Natural killer cell treated with Interleukin-12 subunit alpha and Interleukin-12 subunit beta and Interleukin-15 and Interleukin-18, amount 100 ng/mL, for 72 hours (primary cell): ENCODE data around the gene CARNS1. TPM values are rescaled to one million over a fixed set of nuclear protein-coding genes. Genes with fewer than 3 reads are reported as not detected.
A peak's percentile ranks its signal among the peaks of the same experiment; 100 is the strongest.

Experiments
- ATAC-seq, 2 donors: fragments of 150-1000 bp; cut with Tn5 transposase in 1 of 2; sonication (Bioruptor Pico), chemical (Tn5 transposase) in 1 of 2; 2 replicates each; pipeline ENCODE4 v1.10.0; 2021
- DNase-seq: peaks from one replicate; pipeline ENCODE4 v3.0.0; 2022; ENCODE audit warnings: low spot score
- H3K27ac Mint-ChIP-seq, 2 donors: 1 replicate in 1 of 2; 2 replicates in 1 of 2; pipeline ENCODE4 v1.8.0; 2022; ENCODE audit warnings: mixed read lengths in 2 of 2, mild to moderate bottlenecking in 1 of 2, moderate library complexity in 1 of 2
- H3K27me3 Mint-ChIP-seq, 2 donors: 1 replicate in 1 of 2; 2 replicates in 1 of 2; pipeline ENCODE4 v1.8.0; 2022; ENCODE audit warnings: mixed read lengths in 2 of 2
- H3K36me3 Mint-ChIP-seq: one replicate; pipeline ENCODE4 v1.8.0; 2022; ENCODE audit warnings: mixed read lengths
- H3K4me1 Mint-ChIP-seq, 2 donors: 1 replicate in 1 of 2; 2 replicates in 1 of 2; pipeline ENCODE4 v1.8.0; 2022; ENCODE audit warnings: low read depth in 2 of 2, mixed read lengths in 2 of 2, mild to moderate bottlenecking in 1 of 2
- H3K4me3 Mint-ChIP-seq: one replicate; pipeline ENCODE4 v1.8.0; 2022; ENCODE audit warnings: mixed read lengths
- H3K9me3 Mint-ChIP-seq: 2 replicates; pipeline ENCODE4 v1.8.0; 2022; ENCODE audit warnings: mixed read lengths
- total RNA-seq, 2 donors: library from RNA; stranded (reverse); gene quantifications; one replicate each; pipeline ENCODE4 v1.2.3, GENCODE V29; 2022

The CARNS1 gene
- total RNA-seq, 2 donors from 2014 or later = 2.3 to 4.9 TPM

- no peak overlapping the region for H3K4me3 Mint-ChIP-seq
- no peaks in the 10 kb centered on the region for H3K36me3 Mint-ChIP-seq
- H3K27ac Mint-ChIP-seq = no peak overlapping the region
- DNase-seq = no peak
- peaks cover 0 to 6% of the 10 kb centered on the region in 2 donors for H3K27me3 Mint-ChIP-seq
- peaks cover 8% of the 10 kb centered on the region in 2 donors for H3K4me1 Mint-ChIP-seq
- H3K9me3 Mint-ChIP-seq = no peaks in the 10 kb centered on the region
- no peak for ATAC-seq
These were observed 35.5 kb downstream of the CARNS1 start for GRCh38 chr11:67450796-67451657.

GRCh38 chr11:67451658-67451976 is 36.1 kb downstream of the CARNS1 start:
- DNase-seq = no peak
- Mint-ChIP-seq H3K4me1 (peaks cover 5 to 6% of the 10 kb centered on the region in 2 donors), H3K27me3 (peaks cover 0 to 6% of the 10 kb centered on the region in 2 donors), H3K4me3 (no peak overlapping the region), H3K9me3 (no peaks in the 10 kb centered on the region), H3K27ac (no peak overlapping the region), H3K36me3 (no peaks in the 10 kb centered on the region)
- no peak for ATAC-seq

GRCh38 chr11:67452141-67452952 is 36.9 kb downstream of the CARNS1 start, which contains the start of gene GPR152:
Gene GPR152, minus strand, starts transcription at chr11:67452729. Its CDS starts 5 bp downstream, at chr11:67452724.
- peaks cover 0 to 6% of the 10 kb centered on the region in 2 donors for H3K27me3 Mint-ChIP-seq
- DNase-seq (no peak), ATAC-seq (no peak)
- H3K9me3 Mint-ChIP-seq = no peaks in the 10 kb centered on the region
- H3K36me3 Mint-ChIP-seq = no peaks in the 10 kb centered on the region
- H3K4me3 Mint-ChIP-seq = no peak within 1 kb of the TSS
- H3K27ac Mint-ChIP-seq = no peak within 1 kb of the TSS
- peaks cover 5 to 6% of the 10 kb centered on the region in 2 donors for H3K4me1 Mint-ChIP-seq

GRCh38 chr11:67453816-67454732 is 38.6 kb downstream of the CARNS1 start:
- peaks cover 0 to 6% of the 10 kb centered on the region in 2 donors for H3K27me3 Mint-ChIP-seq
- DNase-seq (no peak), ATAC-seq (no peak)
- peaks cover 4% of the 10 kb centered on the region in 2 donors for H3K4me1 Mint-ChIP-seq
- no peak overlapping the region for H3K4me3 Mint-ChIP-seq
- H3K9me3 Mint-ChIP-seq = no peaks in the 10 kb centered on the region
- H3K27ac Mint-ChIP-seq = no peak overlapping the region
- H3K36me3 Mint-ChIP-seq = no peaks in the 10 kb centered on the region

GRCh38 chr11:67455054-67455453 is 39.6 kb downstream of the CARNS1 start, which contains the start of gene CABP4:
Gene CABP4, plus strand, starts transcription at chr11:67455354. Its CDS starts 70 bp downstream, at chr11:67455424.
- Mint-ChIP-seq H3K4me3 (no peak within 1 kb of the TSS), H3K9me3 (no peaks in the 10 kb centered on the region), H3K27ac (no peak within 1 kb of the TSS), H3K36me3 (no peaks in the 10 kb centered on the region), H3K4me1 (no peaks in the 10 kb centered on the region), H3K27me3 (peaks cover 0 to 3% of the 10 kb centered on the region in 2 donors)
- DNase-seq (no peak), ATAC-seq (no peak)

- Mint-ChIP-seq H3K9me3 (no peaks in the 10 kb centered on the region), H3K4me1 (no peaks in the 10 kb centered on the region), H3K36me3 (no peaks in the 10 kb centered on the region), H3K27me3 (peaks cover 0 to 5% of the 10 kb centered on the region in 2 donors), H3K4me3 (no peak overlapping the region), H3K27ac (no peak overlapping the region)
- ATAC-seq = no peak
- no peak for DNase-seq
These were observed 40.7 kb downstream of the CARNS1 start for GRCh38 chr11:67456068-67456705.

- H3K36me3 Mint-ChIP-seq = no peaks in the 10 kb centered on the region
- no peak for ATAC-seq
- H3K27ac Mint-ChIP-seq = no peak overlapping the region
- no peaks in the 10 kb centered on the region for H3K4me1 Mint-ChIP-seq
- H3K27me3 Mint-ChIP-seq = peaks cover 0 to 2% of the 10 kb centered on the region in 2 donors
- no peak for DNase-seq
- no peak overlapping the region for H3K4me3 Mint-ChIP-seq
- no peaks in the 10 kb centered on the region for H3K9me3 Mint-ChIP-seq
These were observed 42.0 kb downstream of the CARNS1 start for GRCh38 chr11:67457453-67457852.

- no peak for ATAC-seq
- Mint-ChIP-seq H3K4me3 (no peak overlapping the region), H3K36me3 (no peaks in the 10 kb centered on the region), H3K27ac (no peak overlapping the region), H3K4me1 (no peaks in the 10 kb centered on the region), H3K9me3 (no peaks in the 10 kb centered on the region), H3K27me3 (peaks cover 0 to 2% of the 10 kb centered on the region in 2 donors)
- no peak for DNase-seq
These were observed 42.8 kb downstream of the CARNS1 start for GRCh38 chr11:67458266-67458665.

- no peak overlapping the region for H3K27ac Mint-ChIP-seq
- no peak for ATAC-seq
- peaks cover 0 to 2% of the 10 kb centered on the region in 2 donors for H3K27me3 Mint-ChIP-seq
- no peak for DNase-seq
- H3K36me3 Mint-ChIP-seq = no peaks in the 10 kb centered on the region
- H3K4me1 Mint-ChIP-seq = peaks cover 7 to 11% of the 10 kb centered on the region in 2 donors
- no peak overlapping the region for H3K4me3 Mint-ChIP-seq
- H3K9me3 Mint-ChIP-seq = no peaks in the 10 kb centered on the region
These were observed 47.7 kb downstream of the CARNS1 start for GRCh38 chr11:67463186-67463585.

- no peaks in the 10 kb centered on the region for H3K9me3 Mint-ChIP-seq
- peak overlapping the region; percentile 73 for H3K4me3 Mint-ChIP-seq
- no peaks in the 10 kb centered on the region for H3K36me3 Mint-ChIP-seq
- no peak for ATAC-seq
- H3K27me3 Mint-ChIP-seq = peaks cover 0 to 2% of the 10 kb centered on the region in 2 donors
- H3K27ac Mint-ChIP-seq = peak overlapping the region; percentile 79 to 83
- H3K4me1 Mint-ChIP-seq = peaks cover 12 to 14% of the 10 kb centered on the region in 2 donors
- no peak for DNase-seq
These were observed 48.4 kb downstream of the CARNS1 start for GRCh38 chr11:67463680-67464410.

- H3K9me3 Mint-ChIP-seq = no peaks in the 10 kb centered on the region
- H3K4me1 Mint-ChIP-seq = peaks cover 12 to 14% of the 10 kb centered on the region in 2 donors
- DNase-seq (peak; percentile 94), ATAC-seq (peak; percentile 86 to 91)
- H3K27me3 Mint-ChIP-seq = peaks cover 0 to 2% of the 10 kb centered on the region in 2 donors
- H3K36me3 Mint-ChIP-seq = no peaks in the 10 kb centered on the region
- peak overlapping the region; percentile 73 for H3K4me3 Mint-ChIP-seq
- peak overlapping the region; percentile 79 to 83 for H3K27ac Mint-ChIP-seq
These were observed 49.1 kb downstream of the CARNS1 start for GRCh38 chr11:67464411-67465188.

- ATAC-seq = no peak
- Mint-ChIP-seq H3K4me1 (peaks cover 12 to 14% of the 10 kb centered on the region in 2 donors), H3K27ac (peak overlapping the region; percentile 79 to 83), H3K36me3 (no peaks in the 10 kb centered on the region), H3K27me3 (peaks cover 0 to 2% of the 10 kb centered on the region in 2 donors), H3K9me3 (no peaks in the 10 kb centered on the region), H3K4me3 (peak overlapping the region; percentile 73)
- DNase-seq = no peak
These were observed 49.7 kb downstream of the CARNS1 start for GRCh38 chr11:67465189-67465510.
